ENCODE measurements around the gene RAPGEF1. TPM values are rescaled to one million over a fixed set of nuclear protein-coding genes. Genes with fewer than 3 reads are reported as not detected.

The RAPGEF1 gene
- total and polyA plus RNA-seq, 7 donors, result 72.3 to 319 (median 268) TPM

DNA sequence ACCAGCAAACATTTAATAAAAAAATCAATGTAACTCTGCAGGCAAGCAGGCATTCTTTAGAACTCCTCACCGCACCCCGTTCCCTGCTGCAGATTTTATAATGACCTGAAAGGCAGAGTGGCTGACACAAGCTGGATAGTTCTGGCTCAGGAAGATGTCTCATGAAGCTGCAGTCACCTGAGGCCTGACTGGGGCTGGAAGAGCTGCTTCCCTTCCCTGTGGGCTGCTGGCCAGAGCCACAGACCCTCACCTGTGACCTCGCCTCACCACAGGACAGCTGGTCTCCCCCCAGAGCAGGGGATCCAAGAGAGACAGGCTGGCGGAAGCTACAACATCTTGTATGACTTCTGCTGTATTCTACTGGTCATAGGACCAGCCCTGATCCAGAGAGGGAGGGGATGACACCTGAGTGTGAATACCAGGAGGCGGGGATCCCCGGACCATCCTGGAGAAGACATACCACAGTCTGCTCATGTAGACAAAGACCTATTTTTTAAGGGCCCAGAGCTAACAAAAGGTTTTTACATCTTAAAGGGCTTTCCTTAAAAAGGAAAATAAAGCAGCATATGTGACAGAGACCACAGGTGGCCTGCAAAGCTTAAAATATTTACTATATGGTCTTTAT lies 43.9 kb downstream of the RAPGEF1 start:
- Histone ChIP-seq H3K9me3 (no peaks in the 10 kb centered on the region), H3K4me1 (peaks cover 89% of the 10 kb centered on the region), H3K27ac (no peak overlapping the region), H3K27me3 (ENCODE audit: insufficient read depth in 3 of 3, low read length in 2 of 3) (no peaks in the 10 kb centered on the region), H3K4me3 (no peak overlapping the region), H3K36me3 (ENCODE audit: insufficient read depth in 1 of 2, low read depth in 1 of 2) (no peaks in the 10 kb centered on the region)
- intact Hi-C loops (cut with DNase I), result no loop called here
- no peak for TF ChIP-seq CTCF (IDR thresholded peaks at IDR 0.05)
- no peak for ATAC-seq
- WGBS, 3 donors, result 91 to 94% (median 94%) methylated on average over 6 of the region's 6 CpGs
- no peak for DNase-seq

GRCh38 chr9:131695366-131695765 lies 44.5 kb downstream of the RAPGEF1 start:
- H3K27me3 ChIP-seq (ENCODE audit: insufficient read depth in 3 of 3, low read length in 2 of 3), result no peaks in the 10 kb centered on the region
- H3K9me3 ChIP-seq, result no peaks in the 10 kb centered on the region
- intact Hi-C loops (cut with DNase I), result no loop called here
- H3K36me3 ChIP-seq (ENCODE audit: insufficient read depth in 1 of 2, low read depth in 1 of 2), result no peaks in the 10 kb centered on the region
- 56 to 70% (median 56%) methylated on average over 5 of the region's 5 CpGs for WGBS, 3 donors
- H3K4me1 ChIP-seq, result peaks cover 83% of the 10 kb centered on the region
- H3K27ac ChIP-seq, result no peak overlapping the region
- H3K4me3 ChIP-seq, result no peak overlapping the region
- no peak for DNase-seq
- TF ChIP-seq CTCF (IDR thresholded peaks at IDR 0.05), result no peak
- no peak for ATAC-seq

DNA sequence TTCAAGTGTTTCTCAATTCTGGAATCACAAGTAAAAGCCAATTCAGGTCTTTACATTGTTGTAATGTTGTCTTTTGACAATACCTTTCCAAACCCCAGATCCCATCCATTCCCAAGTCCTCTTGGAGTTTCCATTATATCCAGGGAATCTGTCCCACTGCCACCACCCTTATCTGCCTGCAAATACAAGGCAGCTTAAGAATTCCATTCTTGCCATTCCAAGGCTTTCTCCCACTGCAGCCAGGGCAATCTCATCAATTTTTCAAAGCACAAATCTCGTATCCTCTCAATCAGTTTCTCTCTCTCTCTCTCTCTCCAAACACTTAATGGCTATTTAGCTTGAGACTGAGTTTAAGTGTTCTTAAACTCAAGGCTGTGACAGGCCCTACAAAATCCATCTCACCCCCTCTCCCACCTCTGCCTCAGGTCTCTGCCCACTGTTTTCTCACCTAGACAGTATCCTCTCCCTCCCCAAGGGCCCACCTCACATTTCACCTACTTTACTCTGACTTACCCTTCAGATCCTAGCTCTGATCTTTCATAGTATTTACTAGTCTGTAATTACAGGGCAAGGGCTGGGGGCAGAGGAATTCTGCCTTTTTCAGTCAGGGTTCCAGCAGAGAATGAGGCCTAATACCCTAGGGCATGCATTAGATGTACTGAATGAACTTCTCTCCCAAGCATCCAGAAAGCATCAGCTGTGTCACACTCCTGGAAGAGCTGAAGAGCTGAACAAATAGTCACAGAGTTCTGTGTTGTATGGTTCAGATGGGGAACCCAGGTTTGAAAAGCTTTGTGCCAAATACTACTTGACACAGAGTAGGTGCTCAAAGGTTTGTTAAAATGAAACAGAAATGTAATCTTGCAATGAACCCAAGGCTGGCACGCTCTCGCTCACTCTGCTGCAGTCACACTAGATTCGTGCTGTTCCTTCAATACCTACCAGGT lies 46.0 kb downstream of the RAPGEF1 start:
- intact Hi-C loops (cut with DNase I), result no loop called here
- H3K27me3 ChIP-seq (ENCODE audit: insufficient read depth in 3 of 3, low read length in 2 of 3), result no peaks in the 10 kb centered on the region
- no peak for ATAC-seq

More for the DNA sequence above, 46.0 kb downstream of the RAPGEF1 start:
- peaks cover 69% of the 10 kb centered on the region for H3K4me1 ChIP-seq
- H3K27ac ChIP-seq, result no peak overlapping the region
- WGBS, 3 donors, result 78 to 94% (median 84%) methylated on average over 4 of the region's 4 CpGs
- TF ChIP-seq CTCF (IDR thresholded peaks at IDR 0.05), result no peak
- H3K9me3 ChIP-seq, result no peaks in the 10 kb centered on the region
- H3K4me3 ChIP-seq, result no peak overlapping the region
- DNase-seq, result no peak
- no peaks in the 10 kb centered on the region for H3K36me3 ChIP-seq (ENCODE audit: insufficient read depth in 1 of 2, low read depth in 1 of 2)

Data from psoas muscle (tissue), 8 donors.